ENCODE measurements around the gene PPP3CA.

The PPP3CA gene

GRCh38 chr4:101282076-101282844, 65.1 kb downstream of the PPP3CA start:
- no peak for ATAC-seq (ENCODE audit: low read depth)
- TF ChIP-seq CTCF (IDR thresholded peaks at IDR 0.05; ENCODE audit: poor library complexity, severe bottlenecking) = no peak

GRCh38 chr4:101280866-101281600, 66.3 kb downstream of the PPP3CA start:
- Histone ChIP-seq H3K27me3 (ENCODE audit: insufficient read depth, poor library complexity, severe bottlenecking) (no peaks in the 10 kb centered on the region), H3K4me3 (ENCODE audit: severe bottlenecking) (no peak overlapping the region), H3K36me3 (ENCODE audit: low read depth) (no peaks in the 10 kb centered on the region; the same call in 1 of the 2 replicates), H3K9me3 (ENCODE audit: severe bottlenecking) (no peaks in the 10 kb centered on the region), H3K4me1 (ENCODE audit: insufficient read depth, poor library complexity, severe bottlenecking) (peaks cover 32% of the 10 kb centered on the region), H3K27ac (ENCODE audit: poor library complexity, severe bottlenecking) (no peak overlapping the region)
- no peak for DNase-seq (ENCODE audit: low spot score)
- no peak for TF ChIP-seq CTCF (IDR thresholded peaks at IDR 0.05; ENCODE audit: poor library complexity, severe bottlenecking)
- no peak for ATAC-seq (ENCODE audit: low read depth)

More at GRCh38 chr4:101282076-101282844, 65.1 kb downstream of the PPP3CA start:
- Histone ChIP-seq H3K36me3 (ENCODE audit: low read depth) (no peaks in the 10 kb centered on the region; the same call in 1 of the 2 replicates), H3K27ac (ENCODE audit: poor library complexity, severe bottlenecking) (no peak overlapping the region), H3K27me3 (ENCODE audit: insufficient read depth, poor library complexity, severe bottlenecking) (no peaks in the 10 kb centered on the region), H3K4me3 (ENCODE audit: severe bottlenecking) (no peak overlapping the region), H3K9me3 (ENCODE audit: severe bottlenecking) (no peaks in the 10 kb centered on the region), H3K4me1 (ENCODE audit: insufficient read depth, poor library complexity, severe bottlenecking) (peaks cover 32% of the 10 kb centered on the region)
- DNase-seq (ENCODE audit: low spot score) = no peak

- no peak overlapping the region for H3K27ac ChIP-seq (ENCODE audit: poor library complexity, severe bottlenecking)
- H3K4me1 ChIP-seq (ENCODE audit: insufficient read depth, poor library complexity, severe bottlenecking) = peaks cover 18% of the 10 kb centered on the region
- no peaks in the 10 kb centered on the region for H3K27me3 ChIP-seq (ENCODE audit: insufficient read depth, poor library complexity, severe bottlenecking)
- no peak for TF ChIP-seq CTCF (IDR thresholded peaks at IDR 0.05; ENCODE audit: poor library complexity, severe bottlenecking)
- DNase-seq (ENCODE audit: low spot score) = no peak
- no peaks in the 10 kb centered on the region; the same call in 1 of the 2 replicates for H3K36me3 ChIP-seq (ENCODE audit: low read depth)
- H3K9me3 ChIP-seq (ENCODE audit: severe bottlenecking) = no peaks in the 10 kb centered on the region
- no peak overlapping the region for H3K4me3 ChIP-seq (ENCODE audit: severe bottlenecking)
- ATAC-seq (ENCODE audit: low read depth) = no peak
Observed at GRCh38 chr4:101279377-101279871, 67.9 kb downstream of the PPP3CA start.

- Histone ChIP-seq H3K4me3 (ENCODE audit: severe bottlenecking) (no peak overlapping the region), H3K36me3 (ENCODE audit: low read depth) (no peaks in the 10 kb centered on the region), H3K27ac (ENCODE audit: poor library complexity, severe bottlenecking) (no peak overlapping the region), H3K9me3 (ENCODE audit: severe bottlenecking) (no peaks in the 10 kb centered on the region), H3K27me3 (ENCODE audit: insufficient read depth, poor library complexity, severe bottlenecking) (no peaks in the 10 kb centered on the region), H3K4me1 (ENCODE audit: insufficient read depth, poor library complexity, severe bottlenecking) (peaks cover 18% of the 10 kb centered on the region)
- no peak for TF ChIP-seq CTCF (IDR thresholded peaks at IDR 0.05; ENCODE audit: poor library complexity, severe bottlenecking)
- no peak for DNase-seq (ENCODE audit: low spot score)
- peak; percentile 78 for ATAC-seq (ENCODE audit: low read depth)
Observed at GRCh38 chr4:101277671-101278070, 69.7 kb downstream of the PPP3CA start.

All from RWPE2 (cell line).